ENCODE measurements around the gene PUS3.

- TF ChIP-seq POLR2A (IDR thresholded peaks at IDR 0.05) = no peak
- TF ChIP-seq, protein P1, sequence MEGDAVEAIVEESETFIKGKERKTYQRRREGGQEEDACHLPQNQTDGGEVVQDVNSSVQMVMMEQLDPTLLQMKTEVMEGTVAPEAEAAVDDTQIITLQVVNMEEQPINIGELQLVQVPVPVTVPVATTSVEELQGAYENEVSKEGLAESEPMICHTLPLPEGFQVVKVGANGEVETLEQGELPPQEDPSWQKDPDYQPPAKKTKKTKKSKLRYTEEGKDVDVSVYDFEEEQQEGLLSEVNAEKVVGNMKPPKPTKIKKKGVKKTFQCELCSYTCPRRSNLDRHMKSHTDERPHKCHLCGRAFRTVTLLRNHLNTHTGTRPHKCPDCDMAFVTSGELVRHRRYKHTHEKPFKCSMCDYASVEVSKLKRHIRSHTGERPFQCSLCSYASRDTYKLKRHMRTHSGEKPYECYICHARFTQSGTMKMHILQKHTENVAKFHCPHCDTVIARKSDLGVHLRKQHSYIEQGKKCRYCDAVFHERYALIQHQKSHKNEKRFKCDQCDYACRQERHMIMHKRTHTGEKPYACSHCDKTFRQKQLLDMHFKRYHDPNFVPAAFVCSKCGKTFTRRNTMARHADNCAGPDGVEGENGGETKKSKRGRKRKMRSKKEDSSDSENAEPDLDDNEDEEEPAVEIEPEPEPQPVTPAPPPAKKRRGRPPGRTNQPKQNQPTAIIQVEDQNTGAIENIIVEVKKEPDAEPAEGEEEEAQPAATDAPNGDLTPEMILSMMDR (IDR thresholded peaks at IDR 0.05) = no peak
Measured at GRCh38 chr11:125945797-125946520, 43.0 kb upstream of the PUS3 start, which contains the start of gene VSIG10L2.
